ENCODE measurements around the gene VPS26B. TPM values are rescaled to one million over a fixed set of nuclear protein-coding genes. Genes with fewer than 3 reads are reported as not detected.
A peak's percentile ranks its signal among the peaks of the same experiment; 100 is the strongest.
"Not testable (repeated sequence)": the region's sequence is repeated elsewhere in the genome, so short reads cannot be mapped to it uniquely, and the experiment has no call there.

VPS26B gene
- total RNA-seq, 1 experiment from 2014 or later: 28.6 TPM

GRCh38 chr11:134254433-134255183 lies 30.1 kb downstream of the VPS26B start:
- H3K4me1 ChIP-seq (replicated peaks; ENCODE audit: insufficient read depth): peaks cover 15% of the 10 kb centered on the region
- no peak for DNase-seq
- H3K79me2 ChIP-seq (ENCODE audit: low read depth): peaks cover 18% of the 10 kb centered on the region
- H3K4me2 ChIP-seq: peak overlapping the region; percentile 96
- ChIA-PET POLR2A (ENCODE audit: unreplicated experiment) (no interaction called here), CTCF (no interaction called here)
- BruUV-seq (replicated peaks): no TSS peak
- no peak for TF ChIP-seq EZH2 (IDR thresholded peaks at IDR 0.05; ENCODE audit: low read depth)
- TF ChIP-seq CTCF (conservative IDR thresholded peaks at IDR 0.05): no peak
- H3K27ac ChIP-seq: no peak overlapping the region
- no peaks in the 10 kb centered on the region for H3K36me3 ChIP-seq (ENCODE audit: low read depth)
- no peaks in the 10 kb centered on the region for H3F3A ChIP-seq (ENCODE audit: insufficient read depth, low read depth)
- H3K4me3 ChIP-seq: peak overlapping the region; percentile 73
- no peak overlapping the region for H2AFZ ChIP-seq
- no peaks in the 10 kb centered on the region for H3K9me3 ChIP-seq (ENCODE audit: insufficient read depth, low read depth)
- no peaks in the 10 kb centered on the region for H4K20me1 ChIP-seq (ENCODE audit: insufficient read depth)
- no peaks in the 10 kb centered on the region for H3K27me3 ChIP-seq (ENCODE audit: insufficient read depth, low read depth)
- intact Hi-C loops (cut with micrococcal nuclease; ENCODE audit: unreplicated experiment): loop anchor here (5.0 kb wide), 1 partner anchor 78 kb away; the partner anchor contains the start of gene GLB1L2
- H3K9me2 ChIP-seq (ENCODE audit: insufficient read depth): no peaks in the 10 kb centered on the region

- H3K27ac ChIP-seq; H3K9me3 ChIP-seq (ENCODE audit: insufficient read depth, low read depth); H3F3A ChIP-seq (ENCODE audit: insufficient read depth, low read depth); DNase-seq; intact Hi-C loops (cut with micrococcal nuclease; ENCODE audit: unreplicated experiment); POLR2A ChIA-PET (ENCODE audit: unreplicated experiment); H3K36me3 ChIP-seq (ENCODE audit: low read depth); H3K4me2 ChIP-seq; H3K4me3 ChIP-seq; H3K9me2 ChIP-seq (ENCODE audit: insufficient read depth); H3K27me3 ChIP-seq (ENCODE audit: insufficient read depth, low read depth); H4K20me1 ChIP-seq (ENCODE audit: insufficient read depth); H2AFZ ChIP-seq; CTCF ChIA-PET: not testable (repeated sequence)
- H3K79me2 ChIP-seq (ENCODE audit: low read depth): peaks cover 18% of the 10 kb centered on the region
- peaks cover 15% of the 10 kb centered on the region for H3K4me1 ChIP-seq (replicated peaks; ENCODE audit: insufficient read depth)
- BruUV-seq (replicated peaks): TSS peak; percentile 21
Observed at GRCh38 chr11:134255184-134255561, 30.7 kb downstream of the VPS26B start.

- no peaks in the 10 kb centered on the region for H3K9me2 ChIP-seq (ENCODE audit: insufficient read depth)
- intact Hi-C loops (cut with micrococcal nuclease; ENCODE audit: unreplicated experiment): no loop called here
- ChIA-PET CTCF (no interaction called here), POLR2A (ENCODE audit: unreplicated experiment) (no interaction called here)
- H3K4me1 ChIP-seq (replicated peaks; ENCODE audit: insufficient read depth): peaks cover 14% of the 10 kb centered on the region
- H2AFZ ChIP-seq: no peak overlapping the region
- no peaks in the 10 kb centered on the region for H3K36me3 ChIP-seq (ENCODE audit: low read depth)
- no peaks in the 10 kb centered on the region for H4K20me1 ChIP-seq (ENCODE audit: insufficient read depth)
- no TSS peak for BruUV-seq (replicated peaks)
- no peak overlapping the region for H3K4me3 ChIP-seq
- H3K79me2 ChIP-seq (ENCODE audit: low read depth): peaks cover 18% of the 10 kb centered on the region
- no peaks in the 10 kb centered on the region for H3F3A ChIP-seq (ENCODE audit: insufficient read depth, low read depth)
- H3K27me3 ChIP-seq (ENCODE audit: insufficient read depth, low read depth): no peaks in the 10 kb centered on the region
- TF ChIP-seq EZH2 (IDR thresholded peaks at IDR 0.05; ENCODE audit: low read depth) (no peak), CTCF (conservative IDR thresholded peaks at IDR 0.05) (no peak)
- no peak overlapping the region for H3K27ac ChIP-seq
- DNase-seq: no peak
- no peaks in the 10 kb centered on the region for H3K9me3 ChIP-seq (ENCODE audit: insufficient read depth, low read depth)
- H3K4me2 ChIP-seq: no peak overlapping the region
Observed at GRCh38 chr11:134257101-134257500, 32.6 kb downstream of the VPS26B start.

GRCh38 chr11:134258577-134258976 lies 34.1 kb downstream of the VPS26B start:
- Histone ChIP-seq H3F3A (ENCODE audit: insufficient read depth, low read depth) (no peaks in the 10 kb centered on the region), H3K27me3 (ENCODE audit: insufficient read depth, low read depth) (no peaks in the 10 kb centered on the region), H4K20me1 (ENCODE audit: insufficient read depth) (no peaks in the 10 kb centered on the region), H3K4me3 (no peak overlapping the region), H3K9me2 (ENCODE audit: insufficient read depth) (no peaks in the 10 kb centered on the region), H3K27ac (no peak overlapping the region), H3K79me2 (ENCODE audit: low read depth) (peaks cover 18% of the 10 kb centered on the region), H3K4me2 (no peak overlapping the region), H2AFZ (no peak overlapping the region), H3K9me3 (ENCODE audit: insufficient read depth, low read depth) (no peaks in the 10 kb centered on the region), H3K4me1 (replicated peaks; ENCODE audit: insufficient read depth) (peaks cover 9% of the 10 kb centered on the region), H3K36me3 (ENCODE audit: low read depth) (no peaks in the 10 kb centered on the region)
- ChIA-PET POLR2A (ENCODE audit: unreplicated experiment) (no interaction called here), CTCF (no interaction called here)
- no peak for TF ChIP-seq CTCF (conservative IDR thresholded peaks at IDR 0.05)
- no peak for TF ChIP-seq EZH2 (IDR thresholded peaks at IDR 0.05; ENCODE audit: low read depth)
- intact Hi-C loops (cut with micrococcal nuclease; ENCODE audit: unreplicated experiment): no loop called here
- BruUV-seq (replicated peaks): no TSS peak
- DNase-seq: no peak

All from PC-9 (cell line).